GM19467 (cell line): Measurements from ENCODE around the gene CD7.

Experiments
- ATAC-seq: cut with Tn5 transposase; IDR thresholded peaks from one replicate; pipeline ENCODE4 v1.9.1; 2021; ENCODE audit warnings: mild to moderate bottlenecking, moderate library complexity; ENCODE audit not compliant: unreplicated experiment

CD7 gene

GRCh38 chr17:82300707-82301270 lies 16.6 kb downstream of the CD7 start:
- no peak for ATAC-seq

GRCh38 chr17:82300228-82300627 lies 17.2 kb downstream of the CD7 start:
- ATAC-seq, result no peak

GRCh38 chr17:82299452-82299851 lies 18.0 kb downstream of the CD7 start:
- no peak for ATAC-seq

- ATAC-seq, result no peak
Observed at GRCh38 chr17:82298538-82299421, 18.6 kb downstream of the CD7 start.

- peak; percentile 44 for ATAC-seq
Observed at GRCh38 chr17:82297714-82298537, 19.5 kb downstream of the CD7 start.

- no peak for ATAC-seq
Observed at GRCh38 chr17:82297280-82297713, 20.1 kb downstream of the CD7 start.

- ATAC-seq, result no peak
Observed at GRCh38 chr17:82296511-82297279, 20.7 kb downstream of the CD7 start.

GRCh38 chr17:82295472-82295814 lies 22.0 kb downstream of the CD7 start:
- ATAC-seq, result no peak

GRCh38 chr17:82294064-82294773 lies 23.2 kb downstream of the CD7 start:
- no peak for ATAC-seq

GRCh38 chr17:82292251-82293154 lies 24.9 kb downstream of the CD7 start:
- peak; percentile 94 for ATAC-seq

GRCh38 chr17:82291582-82292250 lies 25.7 kb downstream of the CD7 start:
- ATAC-seq, result no peak

- no peak for ATAC-seq
Observed at GRCh38 chr17:82287868-82288801, 29.3 kb downstream of the CD7 start.

GRCh38 chr17:82287013-82287867 lies 30.2 kb downstream of the CD7 start:
- ATAC-seq, result no peak

GRCh38 chr17:82285141-82285540 lies 32.3 kb downstream of the CD7 start:
- ATAC-seq, result no peak

GRCh38 chr17:82283208-82283749 lies 34.1 kb downstream of the CD7 start:
- no peak for ATAC-seq
